GM18511 (cell line): ENCODE data around the gene ANKRD62.
A peak's percentile ranks its signal among the peaks of the same experiment; 100 is the strongest.

Experiments used
- ATAC-seq: cut with Tn5 transposase; IDR thresholded peaks from one replicate; pipeline ENCODE4 v1.9.1; 2021; ENCODE audit warnings: mild to moderate bottlenecking, moderate library complexity; ENCODE audit not compliant: unreplicated experiment

The ANKRD62 gene

DNA sequence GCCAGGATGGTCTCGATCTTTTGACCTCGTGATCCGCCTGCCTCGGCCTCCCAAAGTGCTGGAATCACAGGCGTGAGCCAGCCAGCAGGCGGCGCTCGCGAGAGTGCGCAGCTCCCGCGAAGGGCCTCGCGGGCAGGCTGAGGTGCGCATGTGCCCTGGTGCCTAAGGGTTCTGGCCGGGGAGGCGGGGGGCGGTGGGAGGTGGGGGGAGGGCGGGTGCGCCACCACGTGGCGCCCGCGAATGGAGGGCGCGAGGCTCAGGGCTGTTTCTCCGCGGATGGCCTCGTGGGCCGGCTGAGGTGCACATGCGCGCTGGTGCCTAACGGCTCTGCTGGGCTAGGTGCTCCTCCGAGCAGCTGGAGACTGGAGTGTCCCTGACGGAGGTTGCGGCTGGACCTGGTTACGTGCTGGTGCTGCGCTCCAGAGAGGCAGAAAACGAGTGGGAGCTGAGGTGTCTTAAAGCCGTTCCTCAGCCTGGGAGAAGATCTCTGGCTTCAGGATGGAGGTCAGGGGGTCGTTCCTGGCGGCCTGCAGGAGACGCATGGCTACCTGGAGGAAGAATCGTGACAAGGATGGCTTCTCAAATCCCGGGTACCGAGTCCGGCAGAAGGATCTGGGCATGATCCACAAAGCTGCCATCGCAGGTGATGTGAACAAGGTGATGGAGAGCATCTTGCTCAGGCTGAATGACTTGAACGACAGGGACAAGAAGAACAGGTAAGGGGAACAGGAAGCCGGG is at the start of gene ANKRD62:
Gene ANKRD62 (plus strand): TSS at position 324 of the 738 bp plus-strand sequence. CDS start 175 bp downstream, at position 499.
- ATAC-seq, result no peak

- no peak for ATAC-seq
Observed at GRCh38 chr18:12044591-12044990, 49.1 kb upstream of the ANKRD62 start.

DNA sequence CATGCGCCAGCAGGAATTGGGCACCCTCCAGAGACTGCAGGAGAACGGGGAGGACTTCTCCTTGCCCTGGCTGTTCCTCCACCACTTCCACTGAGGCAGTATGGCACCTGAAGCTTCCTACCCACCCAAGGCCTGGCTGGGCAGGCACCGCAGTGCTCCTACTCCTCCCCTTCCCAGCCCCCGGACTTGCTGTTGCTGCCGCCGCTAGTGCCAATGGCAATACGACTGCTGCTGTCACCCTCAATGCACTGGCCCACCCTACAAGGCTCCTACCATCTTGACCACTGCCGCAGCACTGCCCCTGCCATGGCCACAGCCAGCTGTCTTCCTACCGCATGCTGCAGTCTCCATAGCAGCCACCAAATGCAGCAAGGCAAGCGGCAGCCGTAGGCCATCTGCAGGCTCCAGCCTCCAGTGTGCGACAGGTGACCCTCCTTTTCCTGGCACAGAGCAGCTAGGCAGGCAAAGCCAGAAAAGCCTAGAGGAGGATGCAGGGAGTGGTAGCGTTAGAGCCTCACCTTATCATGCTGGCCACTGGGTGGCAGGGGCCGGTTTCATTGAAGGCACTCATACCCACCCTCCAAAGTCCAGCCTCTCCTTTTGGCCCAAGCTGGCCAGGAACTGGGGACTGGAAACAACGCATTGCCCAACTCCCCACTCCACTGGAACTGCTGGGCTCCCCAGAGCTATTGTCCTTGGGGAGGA is 47.4 kb upstream of the ANKRD62 start:
- ATAC-seq, result no peak

- no peak for ATAC-seq
Observed at GRCh38 chr18:12046751-12047335, 46.8 kb upstream of the ANKRD62 start.

DNA sequence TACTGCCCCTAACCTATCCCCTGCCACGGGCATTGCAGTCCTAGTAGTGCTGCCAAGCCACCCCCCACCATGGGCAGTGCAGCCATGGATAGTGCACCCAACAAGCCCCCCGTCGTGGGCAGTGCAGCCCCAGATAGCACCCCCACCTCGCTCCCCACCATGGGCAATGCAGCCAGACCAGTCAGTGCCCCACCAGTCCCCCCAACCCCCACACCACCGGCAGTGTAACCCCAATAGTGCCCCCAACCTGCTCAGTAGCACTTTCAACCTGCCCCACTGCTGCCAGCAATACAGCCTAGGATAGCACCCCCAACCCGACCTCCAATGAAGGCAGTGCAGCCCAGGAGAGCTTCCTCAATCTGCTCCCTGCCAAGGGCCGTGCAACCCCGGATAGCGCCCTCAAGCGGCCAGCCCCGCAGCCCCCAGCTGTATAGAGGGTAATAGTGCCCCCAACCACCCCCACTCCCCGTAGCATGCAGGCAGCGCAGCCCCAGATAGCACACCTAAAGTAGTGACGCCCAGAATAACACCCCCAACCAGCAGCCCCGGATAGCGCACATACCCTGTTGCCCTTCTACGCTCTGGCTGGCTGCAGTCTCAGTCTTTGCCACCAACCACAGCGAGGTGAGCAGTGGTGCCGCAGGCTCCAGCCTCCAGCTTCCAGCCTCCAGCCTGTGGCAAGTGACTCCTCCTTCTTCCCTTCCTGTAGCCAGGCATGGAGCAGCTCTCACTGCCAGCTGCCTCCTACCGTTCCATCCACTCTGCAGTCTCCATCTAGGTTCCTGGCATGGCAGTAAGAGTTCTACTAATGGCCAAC is 45.4 kb upstream of the ANKRD62 start:
- ATAC-seq, result no peak

GRCh38 chr18:12048827-12049175 is 44.8 kb upstream of the ANKRD62 start:
- ATAC-seq, result no peak

DNA sequence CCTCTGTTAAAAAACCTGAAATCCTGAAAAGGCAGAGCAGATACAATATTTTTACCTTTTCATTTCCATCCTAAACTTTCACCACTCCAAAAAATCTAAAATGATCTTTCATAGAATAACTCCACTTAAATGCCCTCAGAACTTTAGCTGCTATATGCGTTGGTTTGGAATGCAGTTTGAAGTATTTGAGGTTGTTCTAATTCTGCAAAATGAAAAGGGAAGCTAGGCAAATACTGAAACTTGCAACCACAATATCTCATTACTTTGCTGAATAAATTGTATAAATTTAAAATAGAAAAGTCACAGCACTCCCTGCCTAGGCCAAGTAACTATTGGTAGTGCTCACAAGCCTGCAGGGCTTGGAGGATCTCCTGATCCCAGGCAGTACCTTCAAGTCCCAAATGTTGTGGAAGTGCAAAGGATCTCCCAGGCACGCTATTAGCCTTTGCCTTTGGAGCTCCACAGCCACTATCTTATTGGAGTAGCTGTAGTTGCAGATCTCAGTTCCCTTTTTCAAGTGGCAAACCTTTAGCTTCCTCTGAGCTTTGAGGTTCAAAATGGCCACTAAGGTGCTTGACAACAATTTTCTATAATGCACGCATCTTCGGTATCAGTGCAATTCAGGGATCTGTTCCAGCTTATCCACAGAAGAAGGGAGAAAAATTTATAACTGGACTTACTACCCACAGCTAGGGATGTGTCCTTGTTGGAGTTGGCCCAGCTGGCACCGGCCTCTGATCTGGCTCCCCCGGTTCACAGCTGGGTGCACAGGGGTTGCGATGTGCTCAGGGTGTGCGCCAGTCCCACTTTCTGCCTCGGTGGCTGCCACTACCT is 43.4 kb upstream of the ANKRD62 start:
- ATAC-seq, result peak; percentile 92

GRCh38 chr18:12052866-12053265 is 40.8 kb upstream of the ANKRD62 start:
- no peak for ATAC-seq

DNA sequence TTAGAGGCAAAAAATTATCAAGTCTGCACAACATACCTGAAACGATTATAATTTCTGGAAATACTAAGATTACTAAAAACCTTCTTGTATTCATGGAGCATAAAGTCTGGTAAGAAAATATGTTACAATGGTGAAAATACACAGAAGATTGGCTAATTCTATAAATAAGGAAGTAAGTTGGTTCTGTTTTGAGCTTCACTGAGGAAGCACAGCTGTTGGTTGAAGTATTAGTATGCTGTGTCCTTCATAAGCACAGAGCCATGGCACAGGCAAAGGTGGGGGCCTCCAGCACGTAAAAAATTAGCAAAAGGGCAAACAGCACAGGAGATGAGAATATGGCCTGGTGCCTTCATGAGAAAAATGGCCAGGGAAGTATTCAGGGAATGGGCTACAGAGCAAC is 40.4 kb upstream of the ANKRD62 start:
- ATAC-seq, result no peak

- ATAC-seq, result no peak
Observed at GRCh38 chr18:12056034-12056883, 37.4 kb upstream of the ANKRD62 start.

DNA sequence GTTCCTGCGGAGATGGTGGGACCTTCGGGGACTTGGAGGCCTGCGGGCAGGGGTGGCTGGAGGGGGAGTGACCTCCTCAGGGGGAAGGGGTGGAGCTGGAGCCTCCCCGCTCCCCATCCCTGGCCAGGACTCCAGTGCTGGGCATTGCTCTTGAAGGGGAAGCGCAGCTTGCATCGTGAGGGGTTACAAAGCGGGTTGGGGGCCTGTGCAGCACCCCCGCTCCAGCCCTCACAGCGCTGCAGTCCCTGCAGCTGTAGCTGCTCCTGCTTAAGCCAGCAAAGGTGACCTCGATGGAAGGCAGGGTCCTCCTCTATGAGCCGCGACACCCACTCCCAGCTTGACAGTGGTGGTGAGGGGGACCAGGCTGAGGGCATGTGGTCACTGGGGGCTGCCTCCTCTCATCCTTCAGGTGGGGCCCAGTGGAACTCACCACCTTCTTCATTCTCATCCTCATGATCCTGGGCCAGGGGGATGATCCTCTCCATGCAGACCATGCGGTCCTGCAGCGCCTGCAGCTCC is 36.7 kb upstream of the ANKRD62 start:
- ATAC-seq, result no peak

GRCh38 chr18:12057419-12058039 is 36.1 kb upstream of the ANKRD62 start:
- no peak for ATAC-seq

GRCh38 chr18:12059334-12060181 is 34.1 kb upstream of the ANKRD62 start:
- ATAC-seq, result no peak

GRCh38 chr18:12060182-12060870 is 33.3 kb upstream of the ANKRD62 start:
- ATAC-seq, result no peak

GRCh38 chr18:12061685-12062084 is 32.0 kb upstream of the ANKRD62 start:
- no peak for ATAC-seq

GRCh38 chr18:12062974-12063373 is 30.7 kb upstream of the ANKRD62 start:
- no peak for ATAC-seq

- ATAC-seq, result no peak
Observed at GRCh38 chr18:12064086-12064763, 29.4 kb upstream of the ANKRD62 start.
